ENCODE results near the gene SOX6. TPM values are rescaled to one million over a fixed set of nuclear protein-coding genes. Genes with fewer than 3 reads are reported as not detected.

SOX6 gene
- total RNA-seq, 1 donor from 2014 or later = 19.6 TPM

GRCh38 chr11:16223558-16223957, 132.8 kb downstream of the SOX6 start:
- no peaks in the 10 kb centered on the region for H3K36me3 Mint-ChIP-seq (ENCODE audit: low read depth)
- peaks cover 12% of the 10 kb centered on the region for H3K4me1 Mint-ChIP-seq
- no peak overlapping the region for H3K27ac Mint-ChIP-seq (ENCODE audit: unreplicated experiment)

GRCh38 chr11:16217631-16218030, 138.7 kb downstream of the SOX6 start:
- no peak for TF ChIP-seq CTCF (conservative IDR thresholded peaks at IDR 0.05)
- DNase-seq (ENCODE audit: low read depth, low spot score) = no peak
- no peak overlapping the region for H3K27ac Mint-ChIP-seq (ENCODE audit: unreplicated experiment)
- peaks cover 8% of the 10 kb centered on the region for H3K4me1 Mint-ChIP-seq
- H3K4me3 Mint-ChIP-seq = no peak overlapping the region
- no peaks in the 10 kb centered on the region for H3K27me3 Mint-ChIP-seq (ENCODE audit: low read depth)
- H3K9me3 Mint-ChIP-seq = no peaks in the 10 kb centered on the region
- no peaks in the 10 kb centered on the region for H3K36me3 Mint-ChIP-seq (ENCODE audit: low read depth)

More at GRCh38 chr11:16223558-16223957, 132.8 kb downstream of the SOX6 start:
- no peak for TF ChIP-seq CTCF (conservative IDR thresholded peaks at IDR 0.05)
- DNase-seq (ENCODE audit: low read depth, low spot score) = no peak
- no peaks in the 10 kb centered on the region for H3K9me3 Mint-ChIP-seq
- H3K27me3 Mint-ChIP-seq (ENCODE audit: low read depth) = no peaks in the 10 kb centered on the region
- H3K4me3 Mint-ChIP-seq = no peak overlapping the region

- Mint-ChIP-seq H3K4me1 (peaks cover 8% of the 10 kb centered on the region), H3K4me3 (no peak overlapping the region), H3K36me3 (ENCODE audit: low read depth) (no peaks in the 10 kb centered on the region), H3K27ac (ENCODE audit: unreplicated experiment) (no peak overlapping the region), H3K27me3 (ENCODE audit: low read depth) (no peaks in the 10 kb centered on the region), H3K9me3 (no peaks in the 10 kb centered on the region)
- no peak for TF ChIP-seq CTCF (conservative IDR thresholded peaks at IDR 0.05)
- DNase-seq (ENCODE audit: low read depth, low spot score) = no peak
Observed at GRCh38 chr11:16216831-16217230, 139.5 kb downstream of the SOX6 start.

- H3K27ac Mint-ChIP-seq (ENCODE audit: unreplicated experiment) = no peak overlapping the region
- no peak overlapping the region for H3K4me3 Mint-ChIP-seq
- DNase-seq (ENCODE audit: low read depth, low spot score) = no peak
Observed at GRCh38 chr11:16215352-16215751, 141.0 kb downstream of the SOX6 start.

GRCh38 chr11:16211407-16211806, 144.9 kb downstream of the SOX6 start:
- H3K36me3 Mint-ChIP-seq (ENCODE audit: low read depth) = no peaks in the 10 kb centered on the region
- H3K4me1 Mint-ChIP-seq = peaks cover under 1% of the 10 kb centered on the region
- no peak for TF ChIP-seq CTCF (conservative IDR thresholded peaks at IDR 0.05)
- DNase-seq (ENCODE audit: low read depth, low spot score) = no peak
- H3K4me3 Mint-ChIP-seq = no peak overlapping the region
- H3K27me3 Mint-ChIP-seq (ENCODE audit: low read depth) = no peaks in the 10 kb centered on the region
- H3K9me3 Mint-ChIP-seq = no peaks in the 10 kb centered on the region
- no peak overlapping the region for H3K27ac Mint-ChIP-seq (ENCODE audit: unreplicated experiment)

More at GRCh38 chr11:16215352-16215751, 141.0 kb downstream of the SOX6 start:
- Mint-ChIP-seq H3K4me1 (peaks cover 8% of the 10 kb centered on the region), H3K36me3 (ENCODE audit: low read depth) (no peaks in the 10 kb centered on the region), H3K27me3 (ENCODE audit: low read depth) (no peaks in the 10 kb centered on the region), H3K9me3 (no peaks in the 10 kb centered on the region)
- TF ChIP-seq CTCF (conservative IDR thresholded peaks at IDR 0.05) = no peak

GRCh38 chr11:16204261-16204660, 152.1 kb downstream of the SOX6 start:
- TF ChIP-seq CTCF (conservative IDR thresholded peaks at IDR 0.05) = no peak
- no peaks in the 10 kb centered on the region for H3K27me3 Mint-ChIP-seq (ENCODE audit: low read depth)
- no peaks in the 10 kb centered on the region for H3K9me3 Mint-ChIP-seq
- H3K4me3 Mint-ChIP-seq = no peak overlapping the region
- no peaks in the 10 kb centered on the region for H3K36me3 Mint-ChIP-seq (ENCODE audit: low read depth)
- no peak for DNase-seq (ENCODE audit: low read depth, low spot score)
- H3K4me1 Mint-ChIP-seq = peaks cover 16% of the 10 kb centered on the region
- no peak overlapping the region for H3K27ac Mint-ChIP-seq (ENCODE audit: unreplicated experiment)

Data from neural crest cell (in vitro differentiated cells).